Activated naive CD4-positive, alpha-beta T cell treated with anti-CD3 and anti-CD28 coated beads, Interleukin-2, amount 50 U/mL, for 24 hours (primary cell): ENCODE results near the gene SMPD3.

ENCODE experiments used
- H3K27ac Mint-ChIP-seq: one replicate; pipeline ENCODE4 v1.8.0; 2021; ENCODE audit warnings: mild to moderate bottlenecking, mixed read lengths
- H3K27me3 Mint-ChIP-seq: one replicate; pipeline ENCODE4 v1.8.0; 2021; ENCODE audit warnings: mixed read lengths
- H3K36me3 Mint-ChIP-seq: one replicate; pipeline ENCODE4 v1.8.0; 2021; ENCODE audit warnings: mixed read lengths
- H3K4me1 Mint-ChIP-seq: one replicate; pipeline ENCODE4 v1.8.0; 2021; ENCODE audit warnings: mixed read lengths
- H3K4me3 Mint-ChIP-seq: one replicate; pipeline ENCODE4 v1.8.0; 2021; ENCODE audit warnings: mild to moderate bottlenecking, mixed read lengths
- H3K9me3 Mint-ChIP-seq: one replicate; pipeline ENCODE4 v1.8.0; 2021; ENCODE audit warnings: mixed read lengths

Gene SMPD3

DNA sequence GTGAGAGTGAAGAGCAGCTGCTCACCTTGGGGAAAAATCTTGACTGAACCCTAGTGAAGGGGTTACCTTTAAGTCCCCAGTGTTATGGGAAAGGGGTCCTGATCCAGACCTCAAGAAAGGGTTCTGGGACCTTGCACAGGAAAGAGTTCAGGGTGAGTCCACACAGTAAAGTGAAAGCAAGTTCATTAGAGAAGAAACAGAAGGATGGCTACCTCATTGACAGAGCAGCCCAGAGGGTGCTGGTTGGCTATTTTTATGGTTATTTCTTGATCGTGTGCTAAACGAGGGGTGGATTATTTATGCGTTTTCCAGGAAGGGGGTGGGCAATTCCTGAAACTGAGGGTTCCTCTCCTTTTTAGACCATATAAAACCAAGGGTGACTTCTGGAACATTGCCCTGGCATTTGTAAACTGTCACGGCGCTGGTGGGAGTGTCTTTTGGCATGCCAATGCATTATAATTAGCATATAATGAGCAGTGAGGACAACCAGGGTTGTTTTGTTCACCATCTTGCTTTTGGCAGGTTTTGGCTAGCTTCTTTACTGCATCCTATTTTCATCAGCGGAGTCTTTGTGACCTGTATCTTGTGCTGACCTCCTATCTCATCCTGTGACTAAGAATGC lies 58.4 kb downstream of the SMPD3 start:
- Mint-ChIP-seq H3K9me3 (no peaks in the 10 kb centered on the region), H3K4me3 (no peak overlapping the region), H3K27ac (no peak overlapping the region), H3K27me3 (no peaks in the 10 kb centered on the region), H3K36me3 (no peaks in the 10 kb centered on the region), H3K4me1 (no peaks in the 10 kb centered on the region)

DNA sequence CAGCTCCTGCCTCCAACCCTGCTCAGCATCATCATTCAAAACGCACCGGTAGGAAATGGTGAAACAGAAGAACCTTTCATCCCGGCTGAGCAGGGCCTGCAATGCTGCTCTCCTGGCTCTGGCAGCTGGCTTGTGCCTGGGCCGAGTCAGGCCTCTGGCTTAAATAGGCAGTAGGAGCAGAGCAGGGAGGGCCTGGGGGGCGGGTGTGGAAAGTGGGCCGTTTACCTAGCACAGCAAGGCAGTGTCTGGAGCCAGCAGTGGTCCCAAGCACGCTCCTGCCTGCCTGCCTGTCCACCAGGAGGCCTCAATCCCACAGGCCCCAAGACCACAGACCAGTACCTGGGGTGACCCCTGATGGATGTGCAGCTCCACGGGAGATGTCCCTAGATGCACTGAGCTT lies 59.3 kb downstream of the SMPD3 start:
- H3K36me3 Mint-ChIP-seq = no peaks in the 10 kb centered on the region
- no peaks in the 10 kb centered on the region for H3K9me3 Mint-ChIP-seq
- H3K4me3 Mint-ChIP-seq = no peak overlapping the region
- no peaks in the 10 kb centered on the region for H3K27me3 Mint-ChIP-seq
- H3K27ac Mint-ChIP-seq = no peak overlapping the region
- no peaks in the 10 kb centered on the region for H3K4me1 Mint-ChIP-seq

DNA sequence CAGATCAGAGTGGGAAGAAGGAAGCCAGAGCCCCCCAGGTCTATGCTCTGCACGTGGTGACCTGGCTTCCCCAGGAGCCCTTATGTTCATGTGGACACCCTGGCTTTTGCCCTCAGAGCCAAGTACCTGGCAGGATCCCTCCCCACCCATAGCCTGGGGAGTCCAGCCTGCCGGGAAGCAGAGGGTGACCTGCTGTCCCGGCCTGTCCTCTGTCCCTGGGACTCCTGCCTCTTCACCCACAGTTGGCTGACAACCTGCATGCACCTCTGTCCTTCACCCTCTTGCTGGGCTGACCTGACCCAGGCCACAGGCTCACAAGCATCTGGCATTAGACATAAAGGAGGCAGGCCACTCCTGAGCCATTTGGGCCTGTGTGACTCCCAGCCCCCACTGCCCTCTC lies 60.2 kb downstream of the SMPD3 start:
- Mint-ChIP-seq H3K4me1 (no peaks in the 10 kb centered on the region), H3K9me3 (no peaks in the 10 kb centered on the region), H3K36me3 (no peaks in the 10 kb centered on the region), H3K4me3 (no peak overlapping the region), H3K27ac (no peak overlapping the region), H3K27me3 (no peaks in the 10 kb centered on the region)

DNA sequence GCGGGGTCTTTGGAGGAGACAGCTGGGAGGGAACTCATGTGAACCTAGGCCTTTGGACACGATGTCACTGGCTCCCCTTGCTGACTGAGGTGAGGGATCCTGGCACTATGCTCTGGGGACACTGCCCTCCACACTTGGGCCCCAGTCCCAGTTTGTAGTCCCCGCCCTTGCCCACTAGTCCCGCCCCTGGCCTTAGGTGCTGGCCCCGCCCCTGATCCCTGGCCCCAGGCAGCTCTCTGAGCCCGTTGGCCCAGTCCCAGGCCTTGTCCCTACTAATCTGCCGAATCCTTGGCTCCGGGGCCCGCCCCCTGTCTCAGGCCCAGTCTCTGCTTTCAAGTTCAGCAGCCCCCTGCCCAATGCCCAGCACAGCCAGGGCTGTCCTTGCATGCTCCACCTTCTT lies 61.0 kb downstream of the SMPD3 start:
- no peaks in the 10 kb centered on the region for H3K9me3 Mint-ChIP-seq
- H3K27ac Mint-ChIP-seq = no peak overlapping the region
- H3K27me3 Mint-ChIP-seq = no peaks in the 10 kb centered on the region
- no peaks in the 10 kb centered on the region for H3K36me3 Mint-ChIP-seq
- H3K4me1 Mint-ChIP-seq = no peaks in the 10 kb centered on the region
- H3K4me3 Mint-ChIP-seq = no peak overlapping the region

DNA sequence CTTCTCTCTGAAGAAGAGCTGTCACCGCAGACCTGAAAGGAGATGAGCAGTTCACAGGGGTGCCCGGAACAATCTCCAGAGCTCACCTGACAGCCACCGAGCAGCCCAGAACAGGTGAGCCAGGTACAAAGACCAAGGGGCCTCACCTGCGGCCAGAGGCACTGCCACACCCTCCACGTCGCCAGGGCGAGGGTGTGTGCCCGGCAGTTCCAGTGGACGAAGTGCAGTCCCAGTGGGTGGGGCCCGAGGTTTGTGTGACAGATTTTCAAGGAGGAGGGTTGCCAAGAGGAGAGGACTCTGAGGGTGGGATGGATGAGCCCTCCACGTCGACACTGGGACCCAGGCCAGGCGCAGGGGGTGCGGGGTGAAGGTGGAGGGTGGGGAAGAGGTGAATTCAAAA lies 61.7 kb downstream of the SMPD3 start:
- H3K27me3 Mint-ChIP-seq = no peaks in the 10 kb centered on the region
- no peaks in the 10 kb centered on the region for H3K36me3 Mint-ChIP-seq
- no peaks in the 10 kb centered on the region for H3K4me1 Mint-ChIP-seq
- H3K4me3 Mint-ChIP-seq = no peak overlapping the region
- no peak overlapping the region for H3K27ac Mint-ChIP-seq
- no peaks in the 10 kb centered on the region for H3K9me3 Mint-ChIP-seq

DNA sequence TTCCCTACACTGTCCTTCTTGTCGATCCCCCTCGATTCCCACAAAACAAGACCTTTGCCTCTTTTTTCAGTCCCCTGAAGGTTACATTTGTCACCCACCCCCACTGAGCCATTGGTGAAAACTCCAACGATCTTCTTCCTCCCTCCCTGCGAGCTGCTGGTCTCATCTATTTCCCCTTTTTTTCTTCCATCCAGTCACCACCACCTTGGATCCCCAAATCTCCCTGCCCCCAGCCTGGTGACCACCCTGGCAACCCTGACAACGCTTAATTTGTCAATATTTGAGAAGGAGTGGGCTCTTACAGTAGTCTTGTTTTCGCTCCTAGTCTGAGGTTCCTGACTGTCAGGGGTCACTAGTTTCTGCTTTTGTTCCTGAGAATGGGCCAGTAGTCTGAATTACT lies 62.9 kb downstream of the SMPD3 start:
- H3K9me3 Mint-ChIP-seq = no peaks in the 10 kb centered on the region

DNA sequence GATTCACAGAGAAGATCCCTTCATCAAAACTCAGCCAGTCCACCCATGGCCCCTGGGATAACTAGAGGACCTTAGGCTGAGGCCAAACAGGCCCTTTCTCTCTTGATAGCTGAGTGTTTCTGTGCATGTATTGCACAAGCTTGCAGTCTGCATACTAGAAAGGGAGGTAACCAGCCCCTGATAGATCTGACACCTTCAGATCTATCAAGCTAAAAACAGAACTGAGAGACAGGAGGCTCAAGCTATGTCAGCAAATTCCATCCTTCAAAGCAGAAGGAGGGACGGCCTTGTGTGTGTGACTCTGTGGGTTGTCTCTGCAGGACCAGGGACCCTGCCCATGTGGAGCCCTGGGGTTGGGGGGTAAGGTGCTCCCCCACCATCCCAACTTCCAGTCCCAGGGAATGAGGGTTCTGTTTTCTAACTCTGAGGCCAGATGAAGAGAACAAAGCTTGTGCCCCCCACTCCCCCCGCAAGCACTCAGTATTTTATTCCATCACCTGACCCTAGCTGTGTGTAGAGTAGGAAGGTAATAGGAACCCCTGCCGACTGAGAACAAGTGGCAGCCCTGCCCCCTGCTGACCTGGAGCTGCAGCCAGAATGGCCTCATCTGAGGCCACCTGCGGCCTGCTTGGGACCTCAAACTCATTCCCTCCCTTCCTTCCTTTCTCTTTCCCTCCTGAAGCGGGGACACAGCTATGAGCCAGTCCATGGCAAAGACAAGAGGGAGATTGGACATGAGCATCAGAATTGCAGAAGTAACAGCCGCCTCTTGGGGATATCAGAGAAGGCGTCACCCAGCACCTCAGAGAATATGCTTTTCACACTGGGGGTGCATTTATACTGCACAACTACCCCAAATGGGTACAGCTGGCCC lies 63.8 kb downstream of the SMPD3 start:
- H3K27ac Mint-ChIP-seq = no peak overlapping the region
- no peaks in the 10 kb centered on the region for H3K27me3 Mint-ChIP-seq
- no peaks in the 10 kb centered on the region for H3K36me3 Mint-ChIP-seq
- peaks cover under 1% of the 10 kb centered on the region for H3K4me1 Mint-ChIP-seq
- no peak overlapping the region for H3K4me3 Mint-ChIP-seq
- H3K9me3 Mint-ChIP-seq = no peaks in the 10 kb centered on the region

More for the DNA sequence above, 62.9 kb downstream of the SMPD3 start:
- no peak overlapping the region for H3K4me3 Mint-ChIP-seq
- H3K36me3 Mint-ChIP-seq = no peaks in the 10 kb centered on the region
- H3K27ac Mint-ChIP-seq = no peak overlapping the region
- H3K4me1 Mint-ChIP-seq = no peaks in the 10 kb centered on the region
- H3K27me3 Mint-ChIP-seq = no peaks in the 10 kb centered on the region

DNA sequence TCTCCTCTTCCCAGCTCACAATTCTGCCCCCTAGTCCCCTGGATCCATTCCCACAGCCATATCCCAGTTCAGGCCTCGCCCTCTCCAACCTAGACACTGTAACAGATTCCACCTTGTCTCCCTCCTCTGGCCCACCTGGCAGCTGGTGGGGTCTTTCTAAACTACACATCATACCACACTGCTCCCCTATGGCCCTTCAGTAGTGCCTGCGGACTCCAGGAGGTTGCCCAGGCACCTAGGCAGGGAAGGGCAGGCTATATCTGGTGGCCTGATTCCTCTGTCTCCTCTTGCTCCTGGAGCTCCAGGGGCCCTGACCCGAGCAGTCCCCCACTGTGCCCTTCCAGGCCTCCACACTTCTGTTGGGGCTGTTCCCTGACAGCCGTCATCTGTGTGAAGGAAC lies 64.5 kb downstream of the SMPD3 start:
- Mint-ChIP-seq H3K27me3 (no peaks in the 10 kb centered on the region), H3K4me1 (peaks cover 7% of the 10 kb centered on the region), H3K27ac (no peak overlapping the region), H3K4me3 (no peak overlapping the region), H3K36me3 (no peaks in the 10 kb centered on the region), H3K9me3 (no peaks in the 10 kb centered on the region)

DNA sequence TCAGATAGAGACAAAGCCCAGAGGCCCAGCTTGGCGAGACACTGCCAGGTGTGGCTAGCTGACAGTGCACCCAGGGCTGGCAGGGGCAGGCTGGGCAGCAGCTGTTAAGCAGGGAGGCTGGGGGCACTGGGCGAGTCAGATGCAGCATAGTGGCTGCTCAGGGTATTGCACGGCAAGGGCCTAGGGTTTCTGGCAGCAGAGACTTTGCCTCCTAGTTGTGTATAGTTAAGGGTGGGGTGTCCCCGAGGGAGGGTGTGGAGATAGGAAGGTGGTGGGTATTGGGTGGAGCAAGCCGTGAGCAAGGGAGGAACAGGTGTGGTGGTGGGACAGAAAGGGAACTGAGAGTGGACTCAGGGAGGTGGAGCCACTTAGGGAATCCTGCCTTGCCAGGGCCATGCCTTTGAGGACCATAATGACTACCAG lies 66.0 kb downstream of the SMPD3 start:
- Mint-ChIP-seq H3K4me1 (peaks cover 7% of the 10 kb centered on the region), H3K4me3 (no peak overlapping the region), H3K36me3 (no peaks in the 10 kb centered on the region), H3K27ac (no peak overlapping the region), H3K27me3 (no peaks in the 10 kb centered on the region), H3K9me3 (no peaks in the 10 kb centered on the region)

DNA sequence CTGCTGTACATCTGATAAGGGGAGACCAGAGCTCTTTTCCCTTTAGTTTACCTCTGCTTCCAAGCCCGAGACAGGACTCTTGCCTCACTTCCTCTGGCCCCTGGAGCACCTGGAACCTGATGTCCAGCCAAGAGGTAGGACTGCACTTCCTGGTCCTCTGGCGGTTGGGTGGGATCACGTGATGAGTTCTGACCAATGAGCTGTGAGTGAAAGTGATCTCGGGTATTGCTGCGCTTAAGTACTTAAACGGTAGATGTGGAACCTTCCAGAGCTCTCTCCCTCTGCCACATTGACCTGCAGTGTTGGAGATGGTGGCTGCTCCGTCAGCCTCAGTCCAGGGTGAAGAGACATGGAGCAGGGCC lies 67.0 kb downstream of the SMPD3 start:
- Mint-ChIP-seq H3K9me3 (no peaks in the 10 kb centered on the region), H3K27ac (no peak overlapping the region), H3K36me3 (no peaks in the 10 kb centered on the region), H3K4me3 (no peak overlapping the region), H3K4me1 (peaks cover 7% of the 10 kb centered on the region), H3K27me3 (no peaks in the 10 kb centered on the region)

DNA sequence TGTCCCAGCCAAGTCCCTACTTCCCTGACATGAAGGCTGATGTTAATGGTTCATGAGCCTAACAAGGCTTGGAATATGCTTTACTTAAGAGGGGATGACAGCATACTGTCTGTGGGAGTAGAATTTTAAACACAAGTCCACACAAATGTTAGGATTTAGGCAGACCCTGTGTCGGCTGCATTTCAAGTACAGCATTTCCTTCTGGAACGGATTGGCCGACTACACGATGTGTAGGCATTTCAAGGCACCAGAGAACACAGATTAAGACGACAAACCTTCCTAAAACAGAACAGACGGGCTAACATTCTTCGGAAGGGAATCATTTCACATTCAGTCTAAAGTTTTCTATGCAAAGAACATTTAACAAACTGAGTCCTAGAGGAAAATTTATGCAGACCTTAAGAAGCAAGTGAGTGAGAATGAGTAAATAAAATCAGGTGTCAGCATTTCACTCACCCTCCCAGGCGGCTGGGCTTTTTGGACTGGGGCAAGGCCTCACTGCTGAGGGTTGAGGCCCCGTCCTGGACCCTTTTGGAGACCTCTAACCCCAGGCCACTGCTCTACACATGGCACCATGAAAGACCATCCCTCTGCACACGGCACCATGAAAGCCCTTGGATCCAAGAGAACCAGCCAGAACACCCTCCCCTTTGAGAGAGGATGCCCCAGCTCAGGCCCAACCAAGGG lies 67.5 kb downstream of the SMPD3 start:
- Mint-ChIP-seq H3K9me3 (no peaks in the 10 kb centered on the region), H3K4me3 (no peak overlapping the region), H3K27me3 (no peaks in the 10 kb centered on the region), H3K4me1 (peaks cover 7% of the 10 kb centered on the region), H3K27ac (no peak overlapping the region), H3K36me3 (no peaks in the 10 kb centered on the region)

DNA sequence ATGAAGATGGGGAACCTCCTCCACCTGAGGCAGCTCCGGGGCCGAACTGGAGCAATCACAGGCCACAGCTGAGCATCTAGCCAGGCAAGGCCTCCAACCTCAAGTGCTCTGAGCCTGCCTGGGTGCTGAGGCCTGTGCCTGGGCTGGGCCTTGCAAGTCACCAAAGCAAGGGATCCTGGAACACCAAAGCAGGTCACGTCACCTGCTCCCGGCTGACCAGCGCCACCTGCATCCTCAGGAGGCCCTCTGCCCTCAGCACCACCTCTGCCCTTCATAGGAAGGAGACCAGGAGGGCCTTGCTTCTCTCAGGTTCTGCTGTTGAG lies 68.0 kb downstream of the SMPD3 start:
- no peaks in the 10 kb centered on the region for H3K27me3 Mint-ChIP-seq
- H3K9me3 Mint-ChIP-seq = no peaks in the 10 kb centered on the region
- H3K4me3 Mint-ChIP-seq = no peak overlapping the region
- peaks cover 7% of the 10 kb centered on the region for H3K4me1 Mint-ChIP-seq
- no peaks in the 10 kb centered on the region for H3K36me3 Mint-ChIP-seq
- no peak overlapping the region for H3K27ac Mint-ChIP-seq

DNA sequence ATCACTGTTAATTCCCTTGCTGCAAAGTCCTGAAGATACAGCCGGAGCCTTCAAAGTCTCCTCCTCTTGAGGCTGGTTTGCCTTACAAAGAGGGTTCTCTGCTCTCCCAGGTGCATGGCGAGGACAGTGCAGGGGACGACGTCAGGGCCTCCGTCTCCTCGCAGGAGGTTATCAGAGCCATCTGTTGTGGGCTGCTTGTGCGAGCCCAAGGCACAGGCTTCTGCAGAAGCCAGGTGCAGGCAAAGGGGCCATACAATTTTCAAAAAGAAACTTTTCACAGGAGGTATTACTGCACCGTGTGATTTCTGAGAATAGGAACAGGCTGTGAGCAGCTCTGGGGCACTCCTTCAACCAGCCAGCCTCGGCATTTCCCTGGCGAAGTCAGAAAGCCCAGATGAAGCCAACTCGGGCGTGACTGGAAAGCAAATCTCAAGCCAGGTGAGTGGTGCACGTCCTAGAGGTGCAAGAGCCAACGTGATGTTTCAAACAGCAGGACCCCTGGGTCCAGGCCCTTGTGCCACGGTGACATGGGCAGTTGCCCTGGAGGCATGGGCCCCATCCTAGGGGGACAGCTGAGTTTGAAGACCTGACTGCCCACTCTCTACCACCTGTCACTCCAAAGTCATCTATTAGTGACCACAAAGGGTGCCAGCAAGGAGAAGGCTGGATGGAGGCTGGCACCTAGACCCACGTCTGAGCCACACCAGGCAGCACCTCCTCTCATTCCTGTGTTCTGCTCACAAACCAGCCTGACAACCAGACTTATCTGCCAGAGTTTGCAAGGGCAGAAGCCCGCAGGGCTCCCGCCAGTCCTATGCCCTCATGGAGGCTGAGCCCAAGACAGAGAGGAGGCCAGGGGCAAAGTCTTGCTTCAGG lies 68.6 kb downstream of the SMPD3 start:
- H3K9me3 Mint-ChIP-seq = no peaks in the 10 kb centered on the region
- H3K4me1 Mint-ChIP-seq = peaks cover 7% of the 10 kb centered on the region
- H3K4me3 Mint-ChIP-seq = no peak overlapping the region
- no peaks in the 10 kb centered on the region for H3K27me3 Mint-ChIP-seq
- H3K36me3 Mint-ChIP-seq = no peaks in the 10 kb centered on the region
- no peak overlapping the region for H3K27ac Mint-ChIP-seq

DNA sequence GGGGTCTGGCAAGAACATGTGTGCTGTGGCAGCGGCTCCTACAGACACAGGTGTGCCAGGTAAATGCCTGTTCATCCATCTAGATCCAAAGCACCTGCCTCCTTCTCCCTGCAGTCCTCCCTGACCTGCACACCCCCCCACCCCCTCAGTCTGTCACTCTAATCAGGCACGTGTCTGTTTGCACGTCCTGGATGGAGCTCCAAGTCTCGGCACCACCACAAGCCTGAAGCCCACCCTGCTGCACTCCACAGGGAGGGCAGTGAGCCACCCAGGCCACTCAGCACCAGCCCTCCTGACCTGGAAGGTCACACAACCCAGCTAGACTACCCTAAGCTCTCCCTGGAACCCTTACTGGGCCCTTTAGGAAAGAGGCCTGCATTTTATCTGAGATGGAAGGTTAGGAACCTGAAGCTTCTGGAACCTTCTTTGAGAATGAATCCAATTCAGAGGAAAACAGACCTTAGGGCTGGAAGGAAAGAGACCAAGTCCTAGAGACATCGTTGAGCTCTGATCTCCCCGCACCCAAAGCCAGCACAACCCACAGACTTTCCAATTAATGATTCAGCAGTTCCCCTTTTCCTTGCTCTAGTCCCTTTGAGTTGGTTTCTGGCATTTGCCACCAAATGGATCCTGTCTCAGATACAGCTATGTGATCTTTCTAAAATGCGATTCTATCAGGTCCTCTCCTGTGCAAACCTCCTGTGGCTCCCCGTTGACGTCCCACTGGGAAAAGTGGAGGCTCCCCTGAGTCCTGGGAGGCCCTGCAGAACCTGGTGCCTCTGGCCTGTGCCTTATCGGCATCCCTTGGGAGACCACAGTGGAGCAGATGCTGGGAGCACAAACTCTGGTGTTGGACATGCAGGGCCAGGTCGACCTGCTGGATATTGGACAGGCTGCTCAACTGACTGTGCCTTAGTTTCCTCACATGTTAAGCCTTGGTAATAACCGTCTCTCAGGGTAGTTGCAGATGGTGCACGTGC lies 69.6 kb downstream of the SMPD3 start:
- Mint-ChIP-seq H3K9me3 (no peaks in the 10 kb centered on the region), H3K4me1 (peaks cover 7% of the 10 kb centered on the region), H3K4me3 (no peak overlapping the region), H3K36me3 (no peaks in the 10 kb centered on the region), H3K27ac (no peak overlapping the region), H3K27me3 (no peaks in the 10 kb centered on the region)
